ENCODE data around the gene HHLA2.

HHLA2 gene

DNA sequence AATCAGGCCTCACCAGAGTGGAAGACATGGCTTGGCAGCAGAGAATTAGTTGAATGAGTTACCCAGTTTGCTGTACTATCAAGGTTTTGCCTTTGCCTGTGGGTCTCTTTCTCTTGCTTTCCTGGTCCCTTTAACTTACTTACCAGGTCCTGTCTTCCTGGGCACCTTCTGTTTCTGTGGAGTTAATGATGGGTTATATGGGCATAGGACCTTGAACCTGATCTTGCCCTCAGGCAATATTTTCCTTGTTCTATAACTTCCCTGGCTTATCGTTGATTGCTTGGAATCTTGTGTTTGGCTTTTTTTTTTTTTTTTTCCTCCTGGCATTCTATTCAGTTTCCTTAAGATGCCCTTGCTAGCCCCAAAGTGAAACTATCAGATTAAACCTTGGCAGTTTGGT lies 106.8 kb downstream of the HHLA2 start:
- Histone ChIP-seq H3K27ac (ENCODE audit: low read depth, low read length, poor library complexity, severe bottlenecking) (no peak overlapping the region), H3F3A (ENCODE audit: insufficient read depth, low read length) (no peaks in the 10 kb centered on the region), H3K4me2 (ENCODE audit: low read length) (no peak overlapping the region), H3K9me2 (ENCODE audit: low read depth, low read length) (no peaks in the 10 kb centered on the region), H3K36me3 (ENCODE audit: insufficient read depth, low read length) (no peaks in the 10 kb centered on the region), H3K27me3 (ENCODE audit: insufficient read depth, low read length) (no peaks in the 10 kb centered on the region), H2AFZ (ENCODE audit: low read length) (no peak overlapping the region), H4K20me1 (ENCODE audit: insufficient read depth, low read length) (no peaks in the 10 kb centered on the region), H3K4me1 (ENCODE audit: insufficient read depth, low read length, severe bottlenecking) (peaks cover 19% of the 10 kb centered on the region), H3K4me3 (ENCODE audit: low read depth, low read length, poor library complexity, severe bottlenecking) (no peak overlapping the region), H3K9me3 (ENCODE audit: low read length) (no peaks in the 10 kb centered on the region), H3K79me2 (ENCODE audit: insufficient read depth, low read length) (no peaks in the 10 kb centered on the region), H3K9ac (ENCODE audit: low read length) (no peak overlapping the region)
- TF ChIP-seq EZH2 (IDR thresholded peaks at IDR 0.05; ENCODE audit: borderline replicate concordance, low read length) = no peak
- no peak for TF ChIP-seq CTCF (IDR thresholded peaks at IDR 0.05; ENCODE audit: low read length)

- Histone ChIP-seq H3K4me3 (ENCODE audit: low read depth, low read length, poor library complexity, severe bottlenecking) (no peak overlapping the region), H2AFZ (ENCODE audit: low read length) (no peak overlapping the region), H3K27me3 (ENCODE audit: insufficient read depth, low read length) (no peaks in the 10 kb centered on the region), H3K36me3 (ENCODE audit: insufficient read depth, low read length) (no peaks in the 10 kb centered on the region), H3K9me3 (ENCODE audit: low read length) (no peaks in the 10 kb centered on the region), H3K79me2 (ENCODE audit: insufficient read depth, low read length) (no peaks in the 10 kb centered on the region), H3K4me1 (ENCODE audit: insufficient read depth, low read length, severe bottlenecking) (peaks cover 20% of the 10 kb centered on the region), H4K20me1 (ENCODE audit: insufficient read depth, low read length) (no peaks in the 10 kb centered on the region), H3K4me2 (ENCODE audit: low read length) (no peak overlapping the region), H3F3A (ENCODE audit: insufficient read depth, low read length) (no peaks in the 10 kb centered on the region), H3K9ac (ENCODE audit: low read length) (no peak overlapping the region), H3K9me2 (ENCODE audit: low read depth, low read length) (no peaks in the 10 kb centered on the region), H3K27ac (ENCODE audit: low read depth, low read length, poor library complexity, severe bottlenecking) (no peak overlapping the region)
- TF ChIP-seq EZH2 (IDR thresholded peaks at IDR 0.05; ENCODE audit: borderline replicate concordance, low read length) (no peak), CTCF (IDR thresholded peaks at IDR 0.05; ENCODE audit: low read length) (no peak)
Measured at GRCh38 chr3:108403686-108404345, 107.5 kb downstream of the HHLA2 start.

DNA sequence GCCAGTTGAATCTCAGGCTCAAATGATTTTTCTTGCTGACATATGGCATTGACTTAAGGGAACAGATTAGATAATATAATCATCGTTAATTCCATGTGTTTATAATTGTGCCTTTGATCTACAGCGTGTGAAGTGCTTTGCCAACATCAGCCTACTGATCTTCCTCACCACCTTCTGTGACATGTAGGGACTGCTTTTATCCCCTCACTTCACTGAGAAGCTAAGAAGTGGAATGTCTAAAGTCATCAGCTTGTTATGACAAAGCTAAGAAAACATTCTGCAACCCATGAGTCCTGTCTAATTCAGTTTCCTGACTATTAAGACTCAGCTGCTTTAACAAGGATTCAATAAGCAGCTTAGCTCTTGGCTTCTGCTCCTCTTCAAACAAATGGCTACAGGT lies 108.0 kb downstream of the HHLA2 start:
- no peak overlapping the region for H3K4me3 ChIP-seq (ENCODE audit: low read depth, low read length, poor library complexity, severe bottlenecking)
- no peaks in the 10 kb centered on the region for H3K36me3 ChIP-seq (ENCODE audit: insufficient read depth, low read length)
- no peaks in the 10 kb centered on the region for H3K27me3 ChIP-seq (ENCODE audit: insufficient read depth, low read length)
- no peaks in the 10 kb centered on the region for H3K9me2 ChIP-seq (ENCODE audit: low read depth, low read length)
- no peaks in the 10 kb centered on the region for H3K79me2 ChIP-seq (ENCODE audit: insufficient read depth, low read length)
- no peaks in the 10 kb centered on the region for H3K9me3 ChIP-seq (ENCODE audit: low read length)
- no peak overlapping the region for H2AFZ ChIP-seq (ENCODE audit: low read length)
- no peak overlapping the region for H3K9ac ChIP-seq (ENCODE audit: low read length)
- H3K27ac ChIP-seq (ENCODE audit: low read depth, low read length, poor library complexity, severe bottlenecking) = no peak overlapping the region
- H3K4me1 ChIP-seq (ENCODE audit: insufficient read depth, low read length, severe bottlenecking) = peaks cover 20% of the 10 kb centered on the region
- H3F3A ChIP-seq (ENCODE audit: insufficient read depth, low read length) = no peaks in the 10 kb centered on the region
- no peaks in the 10 kb centered on the region for H4K20me1 ChIP-seq (ENCODE audit: insufficient read depth, low read length)
- TF ChIP-seq EZH2 (IDR thresholded peaks at IDR 0.05; ENCODE audit: borderline replicate concordance, low read length) = no peak
- no peak for TF ChIP-seq CTCF (IDR thresholded peaks at IDR 0.05; ENCODE audit: low read length)
- H3K4me2 ChIP-seq (ENCODE audit: low read length) = no peak overlapping the region
